GM19468 (cell line): ENCODE results near the gene CISD3.

Source experiments
- ATAC-seq: cut with Tn5 transposase; IDR thresholded peaks from one replicate; pipeline ENCODE4 v1.9.1; 2021; ENCODE audit warnings: mild to moderate bottlenecking, moderate library complexity, moderate number of reproducible peaks; ENCODE audit not compliant: unreplicated experiment; ENCODE audit errors: extremely low read depth

CISD3 gene

DNA sequence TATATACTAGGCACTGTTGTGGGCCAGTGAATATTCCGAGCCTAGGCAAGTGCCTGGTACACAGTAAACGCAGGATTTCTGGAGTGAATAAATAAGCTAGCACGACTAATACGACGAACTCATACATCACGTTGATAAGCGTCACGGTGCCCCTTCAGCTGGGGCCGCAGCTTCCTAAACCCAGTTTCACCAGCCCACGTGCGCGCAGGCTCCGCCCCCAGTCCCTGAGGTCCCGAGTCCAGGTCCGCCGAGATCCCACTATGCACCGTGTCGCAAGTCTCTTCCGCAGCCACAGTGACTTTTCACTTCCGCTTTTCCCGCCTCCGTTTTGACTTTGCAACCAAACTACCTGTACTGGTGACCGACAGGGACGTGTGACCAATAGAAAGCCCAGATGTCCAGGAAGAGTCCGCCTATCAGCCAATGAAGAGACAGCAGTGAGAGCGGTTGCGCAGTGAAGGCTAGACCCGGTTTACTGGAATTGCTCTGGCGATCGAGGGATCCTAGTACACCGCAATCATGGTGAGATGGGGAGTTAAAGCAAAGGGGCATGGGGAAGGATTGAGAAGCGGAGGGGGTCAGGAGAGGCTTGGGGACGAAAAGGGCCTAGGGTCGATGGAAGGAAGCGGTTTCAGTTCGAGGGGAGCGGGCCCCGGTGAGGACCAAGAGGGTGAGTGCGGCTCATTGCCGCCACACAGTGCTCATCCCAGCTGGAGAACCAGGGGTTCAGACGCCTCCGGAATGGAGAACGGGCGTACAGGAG is 22.3 kb downstream of the CISD3 start, which contains the start of gene PSMB3:
Gene PSMB3, plus strand, starts transcription at position 434 of the 763 bp plus-strand sequence. Its CDS starts 86 bp downstream, at position 520.
- ATAC-seq: peak; percentile 92

GRCh38 chr17:38753071-38753506 is 22.9 kb downstream of the CISD3 start:
- ATAC-seq: no peak

GRCh38 chr17:38761612-38762011 is 31.5 kb downstream of the CISD3 start:
- ATAC-seq: no peak

DNA sequence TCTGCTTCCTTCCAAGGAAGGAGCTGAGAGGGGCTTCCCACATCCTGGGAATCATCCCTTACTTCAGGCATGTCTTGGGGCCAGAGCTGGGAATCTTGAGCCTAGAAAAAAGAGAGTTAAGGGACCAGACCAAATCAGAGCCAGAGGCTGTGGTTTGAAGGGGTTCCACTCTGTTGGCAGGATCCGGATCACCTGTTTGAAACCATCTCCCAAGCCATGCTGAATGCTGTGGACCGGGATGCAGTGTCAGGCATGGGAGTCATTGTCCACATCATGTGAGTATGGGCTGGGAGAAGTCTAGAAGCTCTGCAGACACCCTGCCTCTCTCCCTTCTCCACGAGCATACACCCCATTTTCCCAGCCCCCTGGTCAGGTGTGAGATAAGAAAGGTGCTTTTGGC is 32.1 kb downstream of the CISD3 start:
- no peak for ATAC-seq

GRCh38 chr17:38766341-38766740 is 36.2 kb downstream of the CISD3 start:
- ATAC-seq: no peak

DNA sequence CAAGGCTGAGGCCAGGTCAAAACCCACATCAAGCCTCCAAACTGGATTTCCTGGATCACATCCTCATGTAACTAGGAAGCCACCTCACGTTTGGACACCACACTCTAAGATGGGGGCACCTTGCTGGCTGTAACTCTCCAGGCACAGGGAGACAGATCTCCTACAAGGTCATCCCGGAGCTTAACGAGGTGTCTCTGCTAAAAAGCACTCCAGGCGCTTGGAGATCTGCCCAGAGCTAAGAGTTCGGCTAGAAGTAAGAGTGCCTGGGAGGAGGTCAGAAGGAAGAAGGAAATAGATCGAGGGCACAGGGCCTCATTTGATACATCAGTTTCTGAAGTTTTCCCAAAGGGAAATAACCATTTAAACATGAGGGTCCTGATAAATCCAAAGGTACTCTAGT is 38.3 kb downstream of the CISD3 start:
- ATAC-seq: no peak

DNA sequence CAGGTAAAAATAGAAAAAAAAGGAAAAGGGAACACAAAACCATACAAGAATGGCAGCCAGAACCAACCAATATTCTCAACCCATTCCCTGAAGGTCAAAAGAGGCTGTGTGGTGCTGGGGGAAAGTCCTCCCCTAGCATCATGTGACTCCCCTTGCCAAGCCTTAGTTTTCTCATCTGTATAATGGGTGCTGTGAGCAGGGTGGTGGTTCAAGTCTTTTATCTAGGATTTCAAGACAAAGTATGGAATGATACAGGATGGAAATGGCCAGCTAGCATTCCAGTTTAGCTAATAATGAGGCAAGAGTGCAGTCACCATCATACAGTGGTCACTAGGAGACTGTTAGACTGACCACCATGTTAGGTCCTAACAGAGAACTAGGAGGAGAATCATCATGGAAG is 43.1 kb downstream of the CISD3 start:
- no peak for ATAC-seq

GRCh38 chr17:38777641-38778250 is 47.6 kb downstream of the CISD3 start:
- no peak for ATAC-seq

GRCh38 chr17:38779965-38780752 is 50.0 kb downstream of the CISD3 start:
- no peak for ATAC-seq

GRCh38 chr17:38783227-38783626 is 53.1 kb downstream of the CISD3 start:
- ATAC-seq: no peak
